Esophagus squamous epithelium (tissue), 4 donors: ENCODE measurements around the gene OR7C1.

Source experiments
- POLR2A ChIP-seq, 4 donors: fragments of 450-650 bp; IDR thresholded peaks; one replicate each; pipeline ENCODE4 v1.6.1; 2017; ENCODE audit warnings: antibody characterized with exemption in 4 of 4, mild to moderate bottlenecking in 4 of 4, moderate library complexity in 3 of 4
- TF ChIP-seq, protein P1 (sequence below), 6 experiments: fragments of 450-650 bp in 4 of 6; fragments of 200-600 bp in 2 of 6; sonication (generic) in 2 of 6; IDR thresholded peaks; one replicate each; pipeline ENCODE4 v1.5.1; 2016 to 2019; ENCODE audit warnings: antibody characterized with exemption in 6 of 6, mild to moderate bottlenecking in 4 of 6, moderate library complexity in 4 of 6

DNA sequence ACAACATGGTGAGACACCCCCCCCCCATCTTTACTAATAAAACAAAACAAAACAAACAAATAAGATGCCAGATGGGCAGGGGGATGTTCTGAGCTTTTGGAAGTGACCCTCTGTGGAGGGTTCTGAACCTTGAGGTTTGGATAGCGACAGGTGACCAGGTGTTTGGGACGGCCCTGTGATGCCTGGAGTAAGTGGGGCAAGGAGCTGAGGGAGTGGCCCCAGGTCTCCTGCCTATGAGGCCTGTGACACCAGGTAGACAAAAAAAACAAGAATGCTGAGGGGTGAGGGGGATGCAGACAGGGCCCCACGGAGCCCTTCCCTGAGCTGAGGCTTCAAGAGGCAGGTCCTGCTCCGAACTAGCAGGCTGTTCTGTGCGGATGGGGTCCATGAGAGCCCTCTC is 65.8 kb downstream of the OR7C1 start:
- TF ChIP-seq, protein P1, sequence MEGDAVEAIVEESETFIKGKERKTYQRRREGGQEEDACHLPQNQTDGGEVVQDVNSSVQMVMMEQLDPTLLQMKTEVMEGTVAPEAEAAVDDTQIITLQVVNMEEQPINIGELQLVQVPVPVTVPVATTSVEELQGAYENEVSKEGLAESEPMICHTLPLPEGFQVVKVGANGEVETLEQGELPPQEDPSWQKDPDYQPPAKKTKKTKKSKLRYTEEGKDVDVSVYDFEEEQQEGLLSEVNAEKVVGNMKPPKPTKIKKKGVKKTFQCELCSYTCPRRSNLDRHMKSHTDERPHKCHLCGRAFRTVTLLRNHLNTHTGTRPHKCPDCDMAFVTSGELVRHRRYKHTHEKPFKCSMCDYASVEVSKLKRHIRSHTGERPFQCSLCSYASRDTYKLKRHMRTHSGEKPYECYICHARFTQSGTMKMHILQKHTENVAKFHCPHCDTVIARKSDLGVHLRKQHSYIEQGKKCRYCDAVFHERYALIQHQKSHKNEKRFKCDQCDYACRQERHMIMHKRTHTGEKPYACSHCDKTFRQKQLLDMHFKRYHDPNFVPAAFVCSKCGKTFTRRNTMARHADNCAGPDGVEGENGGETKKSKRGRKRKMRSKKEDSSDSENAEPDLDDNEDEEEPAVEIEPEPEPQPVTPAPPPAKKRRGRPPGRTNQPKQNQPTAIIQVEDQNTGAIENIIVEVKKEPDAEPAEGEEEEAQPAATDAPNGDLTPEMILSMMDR (IDR thresholded peaks at IDR 0.05): no peak
- TF ChIP-seq POLR2A (IDR thresholded peaks at IDR 0.05): no peak
